Activated T-cell treated with anti-CD3 and anti-CD28 coated beads, Interleukin-2, amount 50 U/mL, for 4 hours (primary cell): ENCODE measurements around the gene CHRDL2. TPM values are rescaled to one million over a fixed set of nuclear protein-coding genes. Genes with fewer than 3 reads are reported as not detected.

Experiments
- ATAC-seq, 2 donors: fragments of 200-7000 bp; cut with Tn5 transposase; one replicate each; pipeline ENCODE4 v1.10.0; 2021
- DNase-seq: peaks from one replicate; pipeline ENCODE4 v3.0.0-alpha.2; 2020
- H3K27me3 Mint-ChIP-seq: one replicate; pipeline ENCODE4 v1.8.0; 2021; ENCODE audit warnings: low read depth, mixed read lengths
- H3K36me3 Mint-ChIP-seq: one replicate; pipeline ENCODE4 v1.8.0; 2022; ENCODE audit warnings: mixed read lengths; ENCODE audit not compliant: insufficient read depth
- H3K4me1 Mint-ChIP-seq: one replicate; pipeline ENCODE4 v1.8.0; 2021; ENCODE audit warnings: low read depth, mixed read lengths
- H3K4me3 Mint-ChIP-seq: one replicate; pipeline ENCODE4 v1.8.0; 2021; ENCODE audit warnings: mild to moderate bottlenecking, moderate library complexity, mixed read lengths
- H3K9me3 Mint-ChIP-seq: one replicate; pipeline ENCODE4 v1.8.0; 2021; ENCODE audit warnings: mixed read lengths
- total RNA-seq, 3 donors: library from RNA; stranded (reverse); gene quantifications; one replicate each; pipeline ENCODE4 v1.2.1, GENCODE V29; 2021

CHRDL2 gene
- total RNA-seq, 3 donors from 2014 or later = not detected

DNA sequence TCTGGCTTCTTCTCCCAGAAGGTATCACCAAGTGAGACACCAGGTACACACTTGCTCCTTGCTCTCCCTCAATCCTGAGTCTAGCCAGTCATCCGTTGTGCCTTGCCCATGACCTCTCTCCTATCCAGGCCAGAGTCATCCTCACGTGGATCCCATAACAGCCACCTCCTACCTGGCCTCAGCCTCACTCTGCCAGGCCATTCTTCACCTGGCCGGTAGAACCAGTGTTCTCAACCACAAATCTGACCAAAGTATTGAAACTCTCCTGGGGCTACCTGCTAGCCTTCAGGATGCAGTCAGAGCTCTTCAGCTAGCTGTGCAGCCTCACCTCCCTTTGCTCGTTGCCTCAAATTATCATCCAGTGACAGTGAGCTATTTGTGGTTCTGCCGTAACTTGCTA, 37.7 kb downstream of the CHRDL2 start:
- Mint-ChIP-seq H3K9me3 (no peaks in the 10 kb centered on the region), H3K4me3 (no peak overlapping the region), H3K4me1 (no peaks in the 10 kb centered on the region), H3K36me3 (no peaks in the 10 kb centered on the region), H3K27me3 (peaks cover 4% of the 10 kb centered on the region)
- no peak for ATAC-seq
- DNase-seq = no peak

DNA sequence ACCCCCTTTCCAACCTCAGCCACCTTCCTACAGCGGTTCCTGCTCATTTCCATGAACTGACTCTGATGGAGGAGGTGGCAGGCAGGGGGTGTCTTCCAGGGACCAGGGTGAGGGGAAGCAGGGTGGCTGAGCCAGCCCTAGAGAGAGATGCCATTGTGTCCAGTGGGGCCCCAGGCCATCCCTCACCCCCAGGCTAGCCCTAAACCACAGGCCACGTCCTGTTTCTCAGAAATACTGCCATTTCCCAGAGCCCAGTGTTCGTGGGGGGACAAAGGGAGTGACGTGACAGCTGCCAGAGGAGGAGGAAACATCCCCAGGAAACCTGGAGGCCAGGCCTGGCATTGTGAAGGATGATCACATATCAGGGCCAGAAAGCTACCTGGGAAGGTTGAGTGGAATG, 39.5 kb downstream of the CHRDL2 start:
- DNase-seq (no peak), ATAC-seq (no peak)
- H3K27me3 Mint-ChIP-seq = no peaks in the 10 kb centered on the region
- H3K9me3 Mint-ChIP-seq = no peaks in the 10 kb centered on the region
- no peaks in the 10 kb centered on the region for H3K36me3 Mint-ChIP-seq
- H3K4me1 Mint-ChIP-seq = no peaks in the 10 kb centered on the region
- no peak overlapping the region for H3K4me3 Mint-ChIP-seq

DNA sequence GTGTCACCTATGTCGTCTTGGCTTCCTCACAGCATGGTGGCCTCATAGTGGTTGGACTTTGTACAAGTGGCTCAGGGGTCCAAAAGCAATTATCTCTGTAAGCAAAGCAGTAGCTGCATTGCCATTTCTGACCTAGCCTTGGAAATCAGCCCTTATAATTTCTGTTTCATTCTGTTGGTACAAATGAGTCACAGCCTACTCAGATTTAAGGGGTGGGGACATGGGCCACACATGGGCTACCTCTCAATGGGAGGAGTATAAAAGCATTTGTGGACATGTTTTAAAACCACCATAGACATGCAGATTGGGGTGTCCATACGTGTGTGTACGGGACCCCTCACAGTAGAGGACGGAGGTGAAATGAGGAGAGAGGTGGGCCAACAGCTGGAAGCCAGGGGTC, 41.6 kb downstream of the CHRDL2 start:
- H3K27me3 Mint-ChIP-seq = no peaks in the 10 kb centered on the region
- DNase-seq (no peak), ATAC-seq (no peak)
- H3K4me3 Mint-ChIP-seq = no peak overlapping the region
- H3K4me1 Mint-ChIP-seq = no peaks in the 10 kb centered on the region
- H3K9me3 Mint-ChIP-seq = no peaks in the 10 kb centered on the region
- no peaks in the 10 kb centered on the region for H3K36me3 Mint-ChIP-seq

DNA sequence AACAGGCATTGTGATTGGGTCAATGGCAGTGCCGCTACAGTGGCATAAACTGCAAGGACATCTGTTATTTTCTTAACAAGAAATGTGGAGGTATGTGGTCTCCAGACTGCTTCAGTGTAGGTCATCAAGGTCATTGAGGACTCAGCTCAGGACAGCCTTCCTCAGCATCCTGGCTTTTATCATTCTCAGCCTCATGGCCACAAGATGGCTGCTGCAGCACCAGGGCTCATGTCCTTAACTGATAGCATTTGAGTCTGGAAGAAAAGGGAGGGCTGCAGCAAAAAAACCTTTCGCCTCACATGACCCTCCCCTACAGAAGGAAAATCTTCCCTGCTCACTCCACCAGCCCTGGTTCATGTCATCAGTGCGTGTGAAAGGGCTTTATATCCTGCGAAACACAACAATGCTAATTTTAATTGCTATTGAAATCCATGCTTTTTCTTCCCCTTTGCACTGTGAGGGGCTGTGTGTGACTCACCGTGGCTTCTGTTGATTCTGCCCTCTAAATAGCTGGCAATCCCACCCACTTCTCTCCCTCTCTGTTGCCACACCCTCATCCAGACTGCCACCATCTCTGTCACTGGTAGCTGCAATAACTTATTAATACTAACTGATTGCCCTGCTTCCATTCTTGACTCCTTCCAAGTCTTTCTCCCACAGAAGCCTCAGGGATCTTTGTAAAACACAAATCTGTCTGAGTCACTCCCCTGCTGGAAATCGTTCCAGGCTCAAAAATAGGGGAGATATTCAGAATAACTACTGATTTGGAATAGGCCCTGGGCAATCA, 43.8 kb downstream of the CHRDL2 start:
- H3K9me3 Mint-ChIP-seq = no peaks in the 10 kb centered on the region
- peaks cover 15% of the 10 kb centered on the region for H3K27me3 Mint-ChIP-seq
- ATAC-seq (no peak), DNase-seq (no peak)
- H3K4me1 Mint-ChIP-seq = peaks cover 3% of the 10 kb centered on the region
- H3K4me3 Mint-ChIP-seq = no peak overlapping the region
- H3K36me3 Mint-ChIP-seq = no peaks in the 10 kb centered on the region

DNA sequence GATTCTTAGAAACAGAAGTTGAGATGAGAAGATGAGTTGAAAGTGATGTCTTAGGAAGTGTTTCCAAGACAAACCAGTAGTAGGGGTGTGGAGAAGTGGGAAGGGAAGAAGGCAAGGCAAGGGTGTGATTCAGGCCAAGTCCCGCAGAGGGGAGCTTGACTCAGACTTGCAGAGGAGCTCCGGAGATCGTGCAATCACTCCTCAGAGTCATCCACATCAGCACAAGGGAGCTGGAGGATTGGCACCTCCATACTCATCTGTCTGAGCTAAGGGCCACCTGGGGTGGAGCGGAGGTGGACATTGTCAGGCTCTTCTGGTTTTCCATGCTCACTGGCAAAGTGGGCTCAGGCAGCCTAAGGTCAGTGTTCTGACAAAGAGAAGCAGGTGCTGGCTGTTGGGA, 44.4 kb downstream of the CHRDL2 start:
- Mint-ChIP-seq H3K4me1 (peaks cover 3% of the 10 kb centered on the region), H3K9me3 (no peaks in the 10 kb centered on the region), H3K36me3 (no peaks in the 10 kb centered on the region), H3K4me3 (no peak overlapping the region), H3K27me3 (peaks cover 21% of the 10 kb centered on the region)
- DNase-seq (no peak), ATAC-seq (no peak)

DNA sequence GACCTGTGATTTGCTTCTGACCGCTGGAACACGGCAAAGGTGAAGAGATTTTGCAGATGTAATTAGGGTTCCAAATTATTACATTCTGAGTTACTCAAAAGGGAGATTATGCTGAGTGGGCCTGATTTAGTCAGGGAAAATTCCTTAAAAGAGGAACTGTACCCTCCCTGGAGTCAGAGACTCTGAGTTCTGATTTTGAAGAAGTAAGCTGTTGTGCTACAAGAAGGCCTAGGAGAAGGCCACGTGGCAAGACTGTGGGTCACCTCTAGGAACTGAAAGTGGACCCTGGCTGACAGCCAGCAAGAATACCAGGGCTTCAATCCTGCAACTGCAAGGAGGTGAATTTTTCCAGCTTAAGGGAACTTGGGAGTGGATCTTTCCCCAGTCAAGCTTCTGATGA, 45.3 kb downstream of the CHRDL2 start:
- Mint-ChIP-seq H3K27me3 (peaks cover 28% of the 10 kb centered on the region), H3K4me1 (peaks cover 3% of the 10 kb centered on the region), H3K36me3 (no peaks in the 10 kb centered on the region), H3K4me3 (no peak overlapping the region), H3K9me3 (no peaks in the 10 kb centered on the region)
- ATAC-seq (no peak), DNase-seq (no peak)

DNA sequence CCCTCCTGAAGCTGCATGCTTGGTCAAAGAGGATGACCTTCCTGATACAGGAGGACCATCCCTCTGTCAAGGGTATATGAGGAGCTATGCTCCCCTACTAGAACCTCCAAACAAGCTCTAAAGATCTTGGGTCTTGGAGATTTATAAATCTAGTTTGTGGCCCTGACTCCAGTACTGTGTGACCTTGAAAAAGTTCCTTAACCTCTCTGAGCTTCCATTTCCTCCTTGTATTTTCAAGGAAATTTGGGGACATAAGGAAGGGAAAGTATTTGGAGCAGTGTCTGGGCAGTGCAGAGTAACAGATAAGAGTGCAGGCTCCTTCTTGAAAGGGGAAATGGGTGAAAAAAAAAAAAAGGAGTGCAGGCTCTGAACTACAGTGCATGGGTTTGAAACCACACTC, 45.9 kb downstream of the CHRDL2 start:
- Mint-ChIP-seq H3K4me1 (peaks cover 3% of the 10 kb centered on the region), H3K36me3 (no peaks in the 10 kb centered on the region), H3K27me3 (peaks cover 29% of the 10 kb centered on the region), H3K4me3 (no peak overlapping the region), H3K9me3 (no peaks in the 10 kb centered on the region)
- no peak for DNase-seq
- no peak for ATAC-seq

DNA sequence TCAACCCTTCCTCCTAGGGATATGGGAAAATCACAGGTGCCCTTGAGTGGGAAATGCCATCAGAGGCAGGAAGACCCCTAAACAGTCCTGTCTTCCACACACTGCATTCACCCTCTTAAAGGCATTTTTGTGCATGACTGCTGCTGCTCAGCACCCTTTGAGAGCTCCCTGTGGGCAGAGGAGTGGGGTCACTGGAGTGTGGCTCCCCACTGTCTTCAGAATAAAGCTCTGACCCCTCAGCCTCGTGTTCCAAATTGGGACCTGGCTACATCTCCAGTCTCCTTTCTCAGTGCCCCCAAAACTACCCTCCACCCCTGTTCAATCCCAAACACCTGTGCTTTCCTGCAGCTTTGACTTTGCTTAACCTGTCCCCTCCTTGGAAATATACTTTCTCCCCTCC, 46.6 kb downstream of the CHRDL2 start:
- Mint-ChIP-seq H3K4me3 (no peak overlapping the region), H3K27me3 (peaks cover 33% of the 10 kb centered on the region), H3K4me1 (peaks cover 3% of the 10 kb centered on the region), H3K36me3 (no peaks in the 10 kb centered on the region), H3K9me3 (no peaks in the 10 kb centered on the region)
- ATAC-seq = no peak
- DNase-seq = no peak

DNA sequence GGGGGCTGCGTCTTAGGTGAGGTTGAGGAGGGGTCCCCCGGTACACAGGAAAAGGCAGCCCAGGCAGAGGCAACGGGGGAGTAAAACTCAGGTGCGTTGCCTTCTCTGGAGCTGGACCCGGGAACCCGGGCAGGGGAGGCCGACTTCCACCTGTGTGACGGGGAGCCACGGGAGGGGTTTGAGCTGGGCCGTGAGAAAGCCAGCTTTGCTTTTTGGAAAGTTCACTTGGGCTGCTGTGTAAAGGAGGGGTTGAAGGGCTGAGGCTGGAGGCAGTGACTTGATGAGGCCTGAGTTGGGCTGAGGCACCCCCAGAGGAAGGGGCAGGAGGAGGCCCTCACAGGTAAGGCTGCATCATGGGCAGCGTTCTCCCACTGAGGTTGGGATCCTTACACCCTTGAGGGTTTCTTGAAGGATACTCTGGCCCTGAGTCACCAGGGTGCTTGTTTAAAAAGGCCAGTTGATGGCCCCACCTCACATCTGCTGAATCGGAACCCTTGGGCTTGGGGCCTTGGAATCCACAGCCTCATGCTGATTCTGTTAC, 47.2 kb downstream of the CHRDL2 start:
- DNase-seq (no peak), ATAC-seq (no peak)
- peaks cover 33% of the 10 kb centered on the region for H3K27me3 Mint-ChIP-seq
- no peaks in the 10 kb centered on the region for H3K36me3 Mint-ChIP-seq
- no peak overlapping the region for H3K4me3 Mint-ChIP-seq
- no peaks in the 10 kb centered on the region for H3K9me3 Mint-ChIP-seq
- H3K4me1 Mint-ChIP-seq = peaks cover 3% of the 10 kb centered on the region

DNA sequence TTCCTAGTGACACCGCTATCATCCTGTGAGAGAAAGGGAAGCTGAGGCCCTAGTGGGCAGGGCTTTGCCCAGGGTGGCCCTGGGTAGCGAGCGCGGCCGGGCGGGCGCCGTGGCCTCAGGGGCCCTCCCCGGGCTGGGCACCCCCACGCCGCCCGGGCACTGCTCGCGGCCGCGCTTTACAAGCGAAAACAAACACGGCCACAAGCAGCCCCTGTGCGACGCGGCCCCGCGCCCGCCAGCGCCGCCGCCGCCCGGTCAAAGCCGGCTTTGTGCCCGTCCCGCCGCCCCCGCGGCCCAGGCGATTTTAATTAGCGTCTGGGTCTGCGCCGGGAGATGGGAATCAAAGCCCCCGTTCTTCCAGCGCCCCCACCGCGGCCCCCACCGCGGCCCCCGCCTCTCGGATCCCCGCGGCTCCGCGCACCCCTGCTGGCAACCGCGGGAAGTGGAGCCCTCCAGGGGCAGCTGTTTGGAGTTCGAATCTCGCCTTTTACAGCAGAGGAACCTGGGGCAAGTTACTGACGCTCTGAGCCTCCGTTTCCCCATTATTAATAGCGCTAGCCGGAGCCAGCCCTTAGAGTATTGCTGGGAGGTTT, 47.9 kb downstream of the CHRDL2 start:
- Mint-ChIP-seq H3K27me3 (peaks cover 33% of the 10 kb centered on the region), H3K4me3 (no peak overlapping the region), H3K9me3 (no peaks in the 10 kb centered on the region), H3K36me3 (no peaks in the 10 kb centered on the region), H3K4me1 (peaks cover 3% of the 10 kb centered on the region)
- ATAC-seq = peak in 1 of 2 donors; percentile 54
- no peak for DNase-seq

DNA sequence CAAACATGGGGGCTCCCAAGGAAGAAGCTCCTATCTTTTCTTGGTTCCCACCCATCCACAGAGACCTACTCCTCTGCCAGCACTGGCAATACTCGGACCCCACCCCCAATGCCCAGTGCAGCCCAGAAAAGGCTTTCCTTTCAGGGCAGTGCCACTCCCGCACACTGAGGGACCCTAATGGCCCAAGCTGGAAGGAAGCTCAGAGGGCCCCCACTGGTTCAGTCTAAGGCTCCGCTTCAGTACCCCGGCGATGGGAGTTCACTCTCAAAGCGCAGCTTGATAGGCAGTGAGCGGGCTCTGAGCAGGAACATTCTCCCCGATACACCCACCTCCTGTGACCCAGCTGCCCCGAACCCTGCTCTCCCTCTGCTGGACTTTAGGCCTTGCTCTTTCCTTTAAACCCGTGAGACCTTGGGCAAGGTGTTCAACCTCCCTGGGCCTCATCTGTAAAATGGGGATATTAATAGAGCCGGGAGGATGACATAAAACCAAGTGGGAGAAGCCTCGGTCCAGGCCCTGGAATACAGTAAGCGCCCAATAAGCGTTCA, 48.4 kb downstream of the CHRDL2 start:
- H3K4me1 Mint-ChIP-seq = peaks cover 3% of the 10 kb centered on the region
- H3K36me3 Mint-ChIP-seq = no peaks in the 10 kb centered on the region
- H3K27me3 Mint-ChIP-seq = peaks cover 33% of the 10 kb centered on the region
- H3K4me3 Mint-ChIP-seq = no peak overlapping the region
- no peaks in the 10 kb centered on the region for H3K9me3 Mint-ChIP-seq
- DNase-seq = no peak
- ATAC-seq = no peak

DNA sequence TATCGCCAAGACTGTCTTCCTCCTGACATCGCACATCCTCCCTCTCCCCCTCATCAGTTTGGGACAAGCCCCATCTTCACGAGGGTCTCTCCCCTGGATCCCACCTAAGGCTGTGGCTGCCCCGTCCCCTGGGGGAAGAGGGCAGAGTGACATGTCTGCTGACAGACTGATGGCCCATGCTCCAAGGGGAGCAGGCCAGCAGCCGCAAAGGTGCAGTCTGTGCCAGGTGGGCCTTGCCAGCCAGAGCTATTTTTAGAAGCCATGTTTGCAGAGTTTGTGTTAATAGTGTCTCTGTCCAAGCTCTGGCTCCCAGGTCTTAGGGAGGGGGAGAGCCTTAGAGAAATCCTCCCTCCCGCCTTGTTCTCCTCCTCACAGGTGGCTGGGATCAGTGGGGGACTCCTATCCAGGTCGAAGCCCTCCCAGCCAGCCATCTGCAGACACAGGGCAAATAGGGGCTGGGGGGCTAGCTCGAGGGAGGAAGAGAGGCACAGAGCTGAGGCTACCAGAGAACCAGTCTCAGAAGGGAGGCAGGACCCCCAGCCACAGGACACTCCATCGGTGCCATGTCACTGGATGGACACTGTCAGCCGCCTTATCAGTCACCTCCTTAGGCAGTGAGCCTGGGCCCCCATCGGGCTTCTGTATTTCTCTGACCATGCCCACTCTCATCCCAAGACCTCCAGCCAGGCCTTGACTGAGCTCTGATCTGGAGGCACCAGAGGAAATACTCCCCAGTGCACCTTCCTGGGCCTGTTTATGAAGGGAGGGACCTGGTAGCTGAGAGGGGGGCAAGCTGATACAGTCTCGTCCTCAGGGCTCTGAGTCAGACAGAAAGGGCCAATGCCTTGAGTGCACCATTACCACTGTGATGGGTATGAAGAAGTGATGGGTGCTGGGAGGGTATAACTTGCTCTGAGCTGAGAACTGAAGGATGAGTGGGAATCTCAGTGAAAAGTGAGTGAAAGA, 49.3 kb downstream of the CHRDL2 start:
- DNase-seq (no peak), ATAC-seq (no peak)
- Mint-ChIP-seq H3K4me3 (no peak overlapping the region), H3K9me3 (no peaks in the 10 kb centered on the region), H3K36me3 (no peaks in the 10 kb centered on the region), H3K27me3 (peaks cover 33% of the 10 kb centered on the region), H3K4me1 (peaks cover 3% of the 10 kb centered on the region)

DNA sequence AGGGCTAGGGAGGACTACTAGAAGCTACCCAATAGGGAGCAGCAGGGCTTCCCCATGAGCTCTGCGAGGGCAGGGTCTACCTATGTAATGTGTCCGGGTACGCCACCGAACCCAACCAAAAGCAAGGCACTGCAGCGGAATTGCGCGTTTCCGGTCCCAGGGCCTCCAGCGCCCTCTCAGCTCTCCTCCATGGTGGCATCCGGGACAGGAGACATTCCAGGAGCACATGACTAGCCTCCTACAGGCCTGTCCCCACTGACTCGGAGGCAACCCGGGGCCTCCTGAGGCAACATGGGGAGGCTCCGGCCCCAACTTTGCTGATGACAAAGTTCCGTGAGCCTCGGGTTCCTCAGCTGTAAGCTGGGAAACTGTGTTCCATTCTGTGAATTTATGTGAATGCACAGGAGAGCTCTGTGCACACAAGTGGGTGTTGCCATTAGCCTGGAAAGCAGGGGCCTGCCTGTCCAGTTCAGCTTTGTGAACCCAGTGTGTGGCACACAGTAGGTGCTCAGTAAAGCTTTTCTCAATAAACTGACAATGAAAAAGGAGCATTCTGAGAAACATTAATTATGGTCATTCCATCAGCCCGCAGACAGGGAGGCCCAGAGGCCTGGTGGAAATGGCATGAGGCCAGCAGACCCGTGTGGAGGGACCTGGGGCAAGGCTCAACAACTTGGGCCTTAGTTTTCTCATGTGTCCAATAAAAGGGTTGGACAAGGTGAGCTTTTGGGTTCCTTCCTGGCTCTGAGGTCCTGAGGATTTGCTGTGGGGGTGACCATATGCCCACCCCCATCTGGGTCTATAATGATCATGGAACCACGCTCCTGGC, 50.3 kb downstream of the CHRDL2 start:
- no peaks in the 10 kb centered on the region for H3K9me3 Mint-ChIP-seq
- H3K27me3 Mint-ChIP-seq = peaks cover 33% of the 10 kb centered on the region
- H3K4me3 Mint-ChIP-seq = no peak overlapping the region
- DNase-seq (no peak), ATAC-seq (no peak)
- H3K36me3 Mint-ChIP-seq = no peaks in the 10 kb centered on the region
- peaks cover 3% of the 10 kb centered on the region for H3K4me1 Mint-ChIP-seq
